PFSK-1 (cell line): Measurements from ENCODE around the gene RNF4.

Source experiments
- FOXP2 ChIP-seq: optimal IDR thresholded peaks from 2 replicates; pipeline ENCODE3; 2011; ENCODE audit warnings: borderline replicate concordance, control low read depth, inconsistent platforms; ENCODE audit not compliant: insufficient read depth; ENCODE audit errors: extremely low read length, extremely low read depth
- POLR2AphosphoS5 ChIP-seq: IDR thresholded peaks from 2 replicates; pipeline ENCODE4 v1.6.1; 2012; ENCODE audit warnings: low read depth, mild to moderate bottlenecking, control low read depth, low read length, moderate library complexity
- REST ChIP-seq, 2 experiments: IDR thresholded peaks; 2 replicates each; pipeline versions ENCODE4 v1.6.1 to v1.8.0; 2011 to 2012; ENCODE audit warnings: low read depth in 2 of 2, low read length in 2 of 2, control low read depth in 1 of 2, inconsistent platforms in 1 of 2, mild to moderate bottlenecking in 1 of 2, moderate library complexity in 1 of 2; ENCODE audit not compliant: insufficient read depth in 1 of 2
- SIN3A ChIP-seq: IDR thresholded peaks from 2 replicates; pipeline ENCODE4 v1.6.1; 2012; ENCODE audit warnings: mild to moderate bottlenecking, low read length, moderate library complexity, borderline replicate concordance; ENCODE audit not compliant: insufficient read depth
- TAF1 ChIP-seq: IDR thresholded peaks from 2 replicates; pipeline ENCODE4 v1.6.1; 2012; ENCODE audit warnings: low read length, control low read depth, borderline replicate concordance; ENCODE audit not compliant: insufficient read depth

RNF4 gene

GRCh38 chr4:2494992-2495391, 26.1 kb downstream of the RNF4 start:
- TF ChIP-seq FOXP2 (no peak), REST (IDR thresholded peaks at IDR 0.05; ENCODE audit: insufficient read depth in 1 of 2, low read depth in 2 of 2, low read length in 2 of 2) (no peak), POLR2AphosphoS5 (no peak), SIN3A (no peak), TAF1 (no peak)

- no peak for TF ChIP-seq FOXP2
Observed at GRCh38 chr4:2497324-2497723, 28.4 kb downstream of the RNF4 start.

- TF ChIP-seq SIN3A = no peak
- no peak for TF ChIP-seq REST (IDR thresholded peaks at IDR 0.05; ENCODE audit: insufficient read depth in 1 of 2, low read depth in 2 of 2, low read length in 2 of 2)
Observed at GRCh38 chr4:2497931-2498330, 29.0 kb downstream of the RNF4 start.

GRCh38 chr4:2500547-2500946, 31.6 kb downstream of the RNF4 start:
- TF ChIP-seq REST (IDR thresholded peaks at IDR 0.05; ENCODE audit: insufficient read depth in 1 of 2, low read depth in 2 of 2, low read length in 2 of 2) (no peak), FOXP2 (no peak), TAF1 (no peak), SIN3A (no peak), POLR2AphosphoS5 (no peak)

- no peak for TF ChIP-seq TAF1
- TF ChIP-seq POLR2AphosphoS5 = no peak
- no peak for TF ChIP-seq REST (IDR thresholded peaks at IDR 0.05; ENCODE audit: insufficient read depth in 1 of 2, low read depth in 2 of 2, low read length in 2 of 2)
- TF ChIP-seq SIN3A = no peak
- no peak for TF ChIP-seq FOXP2
Observed at GRCh38 chr4:2501034-2501594, 32.2 kb downstream of the RNF4 start.
